GM13977 (cell line): Measurements from ENCODE around the gene RBM15B.

Experiments used
- DNase-seq: peaks from one replicate; pipeline ENCODE4 v3.0.0; 2012; ENCODE audit warnings: low spot score
- CTCF ChIP-seq: IDR thresholded peaks from 2 replicates; pipeline ENCODE4 v1.5.1; 2012; ENCODE audit warnings: mild to moderate bottlenecking, control low read depth; ENCODE audit not compliant: insufficient read depth; ENCODE audit errors: extremely low read depth, missing control alignments
- in situ Hi-C: fragments of 300-500 bp; cut with MboI; formaldehyde crosslinking; loops from one replicate; pipeline ENCODE4 v1.12.0; 2022; ENCODE audit warnings: low sequenced_read_pairs, low pct_unique_long_range_greater_than_20kb, mixed read lengths, inconsistent platforms; ENCODE audit not compliant: unreplicated experiment

RBM15B gene

DNA sequence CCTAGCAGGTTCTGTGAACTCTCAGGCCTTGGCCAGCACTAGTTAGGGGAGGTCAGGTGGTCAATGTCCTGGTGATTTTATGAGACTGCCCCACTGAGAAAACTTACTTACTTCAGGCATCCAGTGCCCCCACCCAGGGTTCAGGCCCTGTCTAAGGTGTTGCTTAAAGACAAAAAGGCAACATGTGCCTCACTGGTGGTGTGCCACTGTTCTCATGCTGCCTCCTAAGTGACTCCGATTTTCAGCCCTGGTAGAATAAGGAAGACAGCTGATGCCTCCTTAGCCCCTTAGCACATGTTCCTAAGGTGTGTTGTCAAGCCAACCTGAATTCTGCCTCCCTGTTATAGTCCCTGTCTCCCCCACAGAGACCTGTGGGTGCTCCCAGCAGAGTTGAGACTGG, 5.3 kb downstream of the RBM15B start:
- TF ChIP-seq CTCF: no peak
- DNase-seq: no peak
- in situ Hi-C loops: no loop called here

DNA sequence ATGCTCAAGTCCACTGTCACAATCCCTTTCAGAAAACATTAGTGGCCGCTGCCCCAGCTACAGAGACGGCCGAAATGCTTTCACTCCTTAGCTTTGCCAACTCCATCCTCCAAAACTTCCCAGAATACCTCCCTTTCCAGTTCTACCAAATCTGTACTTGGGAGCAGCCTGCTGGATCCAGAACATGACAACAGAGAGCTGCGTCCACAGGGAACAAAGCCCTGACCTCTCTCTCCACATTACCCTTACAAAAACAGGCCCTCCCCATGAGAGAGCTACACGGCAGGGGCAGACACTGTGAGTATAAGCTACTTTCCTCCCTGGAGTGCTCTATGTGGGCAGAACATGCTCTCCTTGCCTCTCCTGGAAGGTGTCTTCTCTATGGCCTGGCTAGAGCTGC, 6.3 kb downstream of the RBM15B start:
- in situ Hi-C loops: no loop called here
- no peak for TF ChIP-seq CTCF
- no peak for DNase-seq

DNA sequence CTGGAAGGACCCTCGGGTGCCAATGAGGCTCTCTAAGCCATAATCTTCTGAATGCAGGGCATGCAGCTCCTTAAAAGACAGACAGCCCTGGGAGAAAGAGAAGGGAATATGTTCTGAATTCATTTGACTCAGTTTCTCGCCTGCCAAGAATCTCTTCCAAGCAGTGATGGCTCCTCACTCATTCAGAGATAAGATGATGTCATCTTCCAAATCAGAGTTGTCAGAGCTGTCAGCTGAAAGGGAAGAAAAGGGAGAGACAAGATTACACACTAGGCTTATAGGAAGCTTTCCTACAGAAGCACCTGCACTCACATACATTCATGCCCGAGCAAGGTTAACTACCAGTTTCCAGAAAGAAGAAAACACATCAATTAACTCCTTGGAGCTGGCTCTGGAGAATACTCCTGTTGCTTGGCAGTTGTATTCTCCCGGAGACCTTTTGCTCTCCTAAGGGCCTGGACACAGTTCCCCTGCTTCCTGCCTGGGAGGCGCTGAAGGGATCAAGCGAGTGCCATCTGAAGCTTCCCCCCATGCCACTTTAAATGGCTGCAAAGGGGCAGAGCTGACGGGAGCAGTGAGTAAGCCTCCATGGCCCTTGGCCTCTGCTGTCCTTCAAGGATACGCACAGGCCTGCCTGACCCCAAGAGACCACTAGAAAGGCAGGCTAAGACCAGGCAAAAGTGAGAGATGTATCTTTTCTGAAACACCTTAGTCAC, 7.7 kb downstream of the RBM15B start:
- no peak for DNase-seq
- TF ChIP-seq CTCF: no peak
- in situ Hi-C loops: no loop called here

DNA sequence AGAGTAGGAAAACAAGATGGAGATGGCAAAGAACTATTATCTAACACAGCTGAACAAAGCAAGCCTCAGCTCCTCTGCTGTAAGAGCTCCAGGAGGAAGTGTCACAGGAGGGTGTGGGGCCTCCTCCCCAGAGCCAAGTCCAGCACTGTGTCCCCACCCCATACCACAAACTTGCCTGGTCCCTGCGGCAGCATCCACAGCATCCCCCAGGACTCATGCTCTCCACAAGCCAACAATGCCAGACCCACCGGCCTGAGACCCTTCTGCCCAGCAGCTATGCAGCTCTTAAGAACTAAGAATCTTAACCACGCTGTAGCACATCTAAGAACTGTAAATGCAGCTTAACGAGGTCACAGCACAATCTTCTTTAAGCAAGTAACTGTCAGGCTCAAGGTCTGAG, 9.1 kb downstream of the RBM15B start:
- no peak for TF ChIP-seq CTCF
- in situ Hi-C loops: no loop called here
- no peak for DNase-seq

- no peak for TF ChIP-seq CTCF
- in situ Hi-C loops: no loop called here
- no peak for DNase-seq
Measured at GRCh38 chr3:51401735-51402134, 10.7 kb downstream of the RBM15B start.

DNA sequence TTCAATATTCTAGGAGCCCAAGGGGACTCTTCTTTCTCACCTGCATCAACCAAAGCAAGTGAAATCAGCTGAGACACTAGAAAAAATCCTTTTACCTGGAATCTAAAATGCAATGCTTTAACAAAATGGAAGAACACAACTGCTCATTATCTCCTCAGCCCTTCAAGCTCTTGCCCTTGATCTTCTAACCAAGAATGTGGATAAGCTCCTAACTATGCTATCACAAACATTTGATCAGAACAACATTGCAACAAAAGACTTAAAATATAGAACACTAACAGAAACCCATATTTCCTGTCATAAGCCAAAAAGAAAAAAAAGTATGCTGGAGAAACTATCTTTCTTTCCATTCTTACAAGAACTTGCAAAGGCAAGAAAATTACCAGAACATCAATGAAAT, 12.6 kb downstream of the RBM15B start:
- no peak for TF ChIP-seq CTCF
- in situ Hi-C loops: no loop called here
- no peak for DNase-seq
